H1 (cell line): ENCODE results near the gene AP1G2. TPM values are rescaled to one million over a fixed set of nuclear protein-coding genes. Genes with fewer than 3 reads are reported as not detected.

ENCODE experiments used
- CTCF ChIA-PET: fragments of 300-600 bp; sonication (Branson Sonifier 250); formaldehyde crosslinking; loops from one replicate; lab custom pipeline; 2021; ENCODE audit not compliant: partially characterized antibody; lab: Charles Lee
- POLR2A ChIA-PET: fragments of 300-600 bp; sonication (Branson Sonifier 250); formaldehyde crosslinking; loops from one replicate; lab custom pipeline; 2021; ENCODE audit warnings: inconsistent platforms; ENCODE audit not compliant: partially characterized antibody; lab: Charles Lee
- DNase-seq, 2 experiments: peaks; one replicate each; pipeline versions ENCODE4 v3.0.0 to v3.0.0-alpha.2; 2010 to 2022; ENCODE audit warnings: low spot score in 2 of 2, low read depth in 1 of 2, mixed read lengths in 1 of 2
- FAIRE-seq: peaks from 2 replicates; lab custom pipeline; 2011; peaks lifted over from hg19 to GRCh38; lab: Jason Lieb, UNC
- H2AFZ ChIP-seq: 2 replicates; pipeline ENCODE4 v1.8.1; 2012; ENCODE audit warnings: low read length, inconsistent platforms
- H2AK5ac ChIP-seq: 2 replicates; pipeline ENCODE4 v1.6.1; 2013; ENCODE audit warnings: low read depth, low read length
- H2BK120ac ChIP-seq: replicated peaks from 2 replicates; pipeline ENCODE3; 2013; ENCODE audit warnings: low read depth, low read length, inconsistent platforms
- H2BK12ac ChIP-seq: 2 replicates; pipeline ENCODE4 v1.6.1; 2013; ENCODE audit warnings: low read depth, low read length
- H2BK15ac ChIP-seq: 2 replicates; pipeline ENCODE4 v1.6.1; 2013; ENCODE audit warnings: low read length
- H2BK20ac ChIP-seq: 2 replicates; pipeline ENCODE4 v1.6.1; 2013; ENCODE audit warnings: low read length
- H2BK5ac ChIP-seq: 2 replicates; pipeline ENCODE4 v1.6.1; 2013; ENCODE audit warnings: low read depth, low read length
- H3K14ac ChIP-seq: 2 replicates; pipeline ENCODE4 v1.6.1; 2013; ENCODE audit warnings: inconsistent platforms; ENCODE audit not compliant: insufficient read length
- H3K18ac ChIP-seq: 2 replicates; pipeline ENCODE4 v1.6.1; 2013; ENCODE audit warnings: low read length; ENCODE audit errors: extremely low read depth
- H3K23ac ChIP-seq: 2 replicates; pipeline ENCODE4 v1.6.1; 2013; ENCODE audit warnings: inconsistent platforms; ENCODE audit not compliant: insufficient read length
- H3K23me2 ChIP-seq: 2 replicates; pipeline ENCODE4 v1.6.1; 2013; ENCODE audit warnings: low read depth, low read length
- H3K27ac ChIP-seq: 2 replicates; pipeline ENCODE4 v1.6.1; 2011; ENCODE audit warnings: low read depth, low read length, inconsistent platforms
- H3K27me3 ChIP-seq, 4 experiments: replicated peaks in 1 of 4; 1 replicate in 1 of 4; 2 replicates in 3 of 4; pipeline versions ENCODE4 v1.6.1 to v1.8.1; 2011 to 2013; ENCODE audit warnings: low read length in 3 of 4, mild to moderate bottlenecking in 3 of 4, inconsistent platforms in 2 of 4, mixed read lengths in 2 of 4, moderate library complexity in 1 of 4; ENCODE audit not compliant: control insufficient read depth in 3 of 4, insufficient read depth in 3 of 4; ENCODE audit errors: extremely low read depth in 1 of 4
- H3K36me3 ChIP-seq, 4 experiments: 2 replicates each; pipeline versions ENCODE4 v1.6.1 to v1.8.1; 2011 to 2013; ENCODE audit warnings: mild to moderate bottlenecking in 4 of 4, low read length in 3 of 4, moderate library complexity in 2 of 4, control low read depth in 1 of 4, inconsistent platforms in 1 of 4; ENCODE audit not compliant: insufficient read depth in 4 of 4, control insufficient read depth in 2 of 4
- H3K4ac ChIP-seq: replicated peaks from 2 replicates; pipeline ENCODE3; 2013; ENCODE audit warnings: low read length, low read depth, mixed read lengths, inconsistent platforms; ENCODE audit not compliant: insufficient read length
- H3K4me1 ChIP-seq, 4 experiments: replicated peaks in 1 of 4; 1 replicate in 1 of 4; 2 replicates in 3 of 4; pipeline versions ENCODE4 v1.6.1 to v1.8.1; 2011 to 2013; ENCODE audit warnings: low read length in 3 of 4, inconsistent platforms in 2 of 4, mixed read lengths in 1 of 4; ENCODE audit not compliant: insufficient read depth in 4 of 4, control insufficient read depth in 3 of 4
- H3K4me2 ChIP-seq, 2 experiments: 2 replicates each; pipeline versions ENCODE4 v1.6.1 to v1.8.1; 2011 to 2013; ENCODE audit warnings: low read depth in 2 of 2, low read length in 2 of 2, control low read depth in 1 of 2, inconsistent platforms in 1 of 2, mild to moderate bottlenecking in 1 of 2; ENCODE audit not compliant: insufficient read depth in 1 of 2
- H3K4me3 ChIP-seq, 4 experiments: fragments of 200-600, 300-600 bp in 1 of 4; sonication (generic), shearing (Covaris generic), sonication (Bioruptor Twin) in 1 of 4; 2 replicates each; pipeline versions ENCODE4 v1.5.1 to v1.8.1; 2011 to 2016; ENCODE audit warnings: low read length in 4 of 4, low read depth in 3 of 4, control low read depth in 2 of 4, inconsistent platforms in 2 of 4, mild to moderate bottlenecking in 2 of 4, mixed read lengths in 1 of 4, moderate library complexity in 1 of 4; ENCODE audit not compliant: insufficient read depth in 2 of 4; ENCODE audit errors: extremely low read depth in 1 of 4
- H3K56ac ChIP-seq: replicated peaks from 2 replicates; pipeline ENCODE3; 2013; ENCODE audit warnings: low read depth, mild to moderate bottlenecking, mixed read lengths, low read length, inconsistent platforms; ENCODE audit not compliant: insufficient read length
- H3K79me1 ChIP-seq: 2 replicates; pipeline ENCODE4 v1.6.1; 2013; ENCODE audit warnings: low read depth, low read length, control low read depth
- H3K79me2 ChIP-seq, 2 experiments: 2 replicates each; pipeline versions ENCODE4 v1.6.1 to v1.8.1; 2012 to 2013; ENCODE audit warnings: low read length in 2 of 2, mild to moderate bottlenecking in 2 of 2, inconsistent platforms in 1 of 2; ENCODE audit not compliant: insufficient read depth in 2 of 2, control insufficient read depth in 1 of 2
- H3K9ac ChIP-seq, 4 experiments: replicated peaks in 1 of 4; 1 replicate in 1 of 4; 2 replicates in 3 of 4; pipeline versions ENCODE4 v1.6.1 to v1.8.1; 2011 to 2013; ENCODE audit warnings: low read depth in 3 of 4, low read length in 3 of 4, control low read depth in 2 of 4, mild to moderate bottlenecking in 2 of 4, moderate library complexity in 2 of 4, inconsistent platforms in 1 of 4; ENCODE audit errors: extremely low read depth in 1 of 4
- H3K9me3 ChIP-seq, 2 experiments: 2 replicates each; pipeline versions ENCODE4 v1.6.1 to v1.8.1; 2012 to 2013; ENCODE audit warnings: mild to moderate bottlenecking in 2 of 2, moderate library complexity in 2 of 2, control low read depth in 1 of 2, inconsistent platforms in 1 of 2, low read depth in 1 of 2, low read length in 1 of 2, mixed read lengths in 1 of 2; ENCODE audit not compliant: insufficient read depth in 2 of 2
- H4K20me1 ChIP-seq, 2 experiments: replicated peaks in 1 of 2; 2 replicates each; pipeline versions ENCODE3 to v1.8.1; 2011 to 2013; ENCODE audit warnings: inconsistent platforms in 2 of 2, low read length in 2 of 2, mild to moderate bottlenecking in 1 of 2; ENCODE audit not compliant: insufficient read depth in 2 of 2, control insufficient read depth in 1 of 2
- H4K5ac ChIP-seq: 2 replicates; pipeline ENCODE4 v1.6.1; 2013; ENCODE audit warnings: low read length, low read depth, mixed read lengths, inconsistent platforms; ENCODE audit not compliant: insufficient read length
- H4K8ac ChIP-seq: 2 replicates; pipeline ENCODE4 v1.8.0; 2013; ENCODE audit warnings: mild to moderate bottlenecking, moderate library complexity, low read length, inconsistent platforms; ENCODE audit not compliant: insufficient read depth; ENCODE audit errors: extremely low read depth
- H4K91ac ChIP-seq: replicated peaks from 2 replicates; pipeline ENCODE3; 2013; ENCODE audit warnings: low read length, mixed read lengths, inconsistent platforms; ENCODE audit not compliant: insufficient read length
- EZH2 ChIP-seq: fragments of 200-600 bp; sonication (generic); IDR thresholded peaks from 2 replicates; pipeline ENCODE4 v1.7.1; 2012; ENCODE audit warnings: low read depth, mild to moderate bottlenecking, moderate library complexity, low read length, inconsistent platforms; ENCODE audit not compliant: severe bottlenecking
- GABPA ChIP-seq: IDR thresholded peaks from 2 replicates; pipeline ENCODE4 v1.6.1; 2011; ENCODE audit warnings: mild to moderate bottlenecking, low read length, moderate library complexity, borderline replicate concordance; ENCODE audit not compliant: insufficient read depth
- KDM1A ChIP-seq: fragments of 200-600, 300-600 bp; sonication (generic); IDR thresholded peaks from 2 replicates; pipeline ENCODE4 v1.7.1; 2016; ENCODE audit warnings: mild to moderate bottlenecking, low read length, borderline replicate concordance
- TAF7 ChIP-seq: optimal IDR thresholded peaks from 2 replicates; pipeline ENCODE3; 2011; ENCODE audit warnings: low read depth, mild to moderate bottlenecking, inconsistent platforms, low read length, moderate library complexity, borderline replicate concordance
- whole genome bisulfite sequencing, 2 experiments: shearing (Covaris generic) in 1 of 2; methylation state at CpG; one replicate each; pipeline versions ENCODE4 v1.1.6 to v1.1.7; 2013 to 2015; ENCODE audit warnings: low lambda C conversion rate in 2 of 2, mixed read lengths in 2 of 2, inconsistent platforms in 1 of 2, low coverage in 1 of 2, missing lambda C conversion rate in 1 of 2; ENCODE audit not compliant: insufficient replicate concordance in 2 of 2, insufficient coverage in 1 of 2, insufficient read length in 1 of 2; ENCODE audit errors: extremely low coverage in 1 of 2, missing lambda C conversion rate in 1 of 2; 5-methylcytosine and 5-hydroxymethylcytosine counted together
- polyA plus RNA-seq, 7 experiments: library from polyadenylated mRNA; depleted of rRNA in 3 of 7; stranded (reverse) in 5 of 7; unstranded in 2 of 7; fragments of >200 nt in 5 of 7; fragments of 200-250 nt in 2 of 7; gene quantifications; 1 replicate in 5 of 7; 2 replicates in 1 of 7; 4 replicates in 1 of 7; pipeline versions ENCODE4 v1.2.1 to v1.2.3, GENCODE V29; 2011 to 2013; ENCODE audit warnings: missing spikeins in 2 of 7, mixed read lengths in 2 of 7
- total RNA-seq: library from RNA; stranded (reverse); fragmentation: NEBNext Ultra II Directional; extraction: Animal tissue kit (Norgen Biotek cat#: 25700); gene quantifications from 2 replicates; pipeline ENCODE4 v1.2.1, GENCODE V29; 2021

Gene AP1G2
- total and polyA plus RNA-seq, 2 of the 8 experiments (the other 6 are each of a cell fraction or from before 2014, with no cell fraction given) = 70.9 to 134 TPM

DNA sequence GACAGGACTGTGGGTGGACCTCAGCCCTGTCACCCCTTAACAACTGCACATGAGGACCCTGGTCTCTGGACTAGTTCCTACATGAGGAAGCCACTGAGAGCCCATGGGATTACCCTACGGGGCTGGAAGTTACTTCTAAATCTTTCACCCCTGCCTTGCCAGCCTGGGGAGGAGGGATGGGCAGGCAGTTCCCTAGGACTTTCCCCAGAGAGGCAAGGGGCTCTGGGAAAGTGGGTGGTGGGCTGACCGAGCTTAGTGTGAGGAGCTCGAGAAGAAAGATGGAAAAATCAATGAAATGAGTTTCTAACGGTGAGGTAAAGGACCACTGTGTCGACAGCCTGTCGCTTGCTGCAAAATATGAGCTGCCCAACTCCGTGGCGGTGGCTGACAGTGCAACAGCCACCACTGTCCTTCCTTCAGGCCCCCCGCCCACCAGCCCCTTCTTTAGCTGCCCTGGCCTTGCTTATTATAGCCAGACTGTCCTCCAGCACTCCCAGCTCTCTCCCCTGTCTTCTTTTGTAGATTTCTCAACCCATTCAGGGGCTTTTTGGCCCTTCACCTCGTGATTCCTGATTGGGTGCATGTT lies 21.0 kb downstream of the AP1G2 start:
- Histone ChIP-seq H3K9me3 (no peaks in the 10 kb centered on the region), H2AK5ac (peak overlapping the region; percentile 96; the same call in 1 of the 2 replicates), H3K56ac (no peak overlapping the region), H3K27ac (no peak overlapping the region), H4K91ac (peak overlapping the region; percentile 76), H2BK20ac (peak overlapping the region; percentile 89; the same call in 1 of the 2 replicates), H3K9ac (no peak overlapping the region; a peak in 1 of 7 replicates), H4K8ac (no peak overlapping the region), H2BK120ac (no peak overlapping the region), H4K5ac (no peak overlapping the region), H2BK5ac (peak overlapping the region; percentile 97; the same call in 1 of the 2 replicates), H3K4ac (no peak overlapping the region), H4K20me1 (peaks cover 0 to 2% of the 10 kb centered on the region in 2 experiments), H2BK12ac (peak overlapping the region; percentile 97; the same call in 1 of the 2 replicates), H2BK15ac (peak overlapping the region; percentile 73; the same call in 1 of the 2 replicates), H3K18ac (no peak overlapping the region), H3K4me2 (peak overlapping the region in 1 of 2 experiments; percentile 97; a peak in 1 of 4 replicates), H2AFZ (no peak overlapping the region), H3K79me1 (peaks cover 25% of the 10 kb centered on the region), H3K36me3 (peaks cover 0 to 16% (median 3%) of the 10 kb centered on the region in 4 experiments; a peak in 4 of 8 replicates), H3K4me1 (peaks cover 37 to 64% (median 44%) of the 10 kb centered on the region in 4 experiments), H3K79me2 (peaks cover 13 to 71% of the 10 kb centered on the region in 2 experiments; a peak in 3 of 4 replicates), H3K27me3 (no peaks in the 10 kb centered on the region), H3K4me3 (no peak overlapping the region), H3K14ac (no peak overlapping the region), H3K23me2 (peaks cover 21% of the 10 kb centered on the region), H3K23ac (no peak overlapping the region)
- POLR2A ChIA-PET = interaction anchor here (0.9 to 52.7 kb wide), 4 partner anchors 1 to 68 kb away, joined by 5 to 1523 read pairs (median 1234); partner anchors contain the start of genes AP1G2, NGDN, THTPA and ZFHX2
- CTCF ChIA-PET = interaction anchor here (0.7 to 70.5 kb wide), 6 partner anchors 6 to 201 kb away, joined by 3 to 2092 read pairs (median 659); partner anchors contain the start of genes AP1G2, NGDN, THTPA and ZFHX2
- no peak for FAIRE-seq
- DNase-seq = no peak
- TF ChIP-seq TAF7 (no peak), GABPA (no peak), KDM1A (no peak), EZH2 (no peak)
- 88% methylated on average over 10 of the region's 10 CpGs; no CpG with 5 or more reads in 1 of the 2 experiments for WGBS, 2 experiments
